ENCODE results near the gene TTC34.
"Not testable (repeated sequence)": the region's sequence is repeated elsewhere in the genome, so short reads cannot be mapped to it uniquely, and the experiment has no call there.

TTC34 gene

GRCh38 chr1:2796890-2797740 is 4.4 kb downstream of the TTC34 start:
- no peak for DNase-seq

GRCh38 chr1:2795926-2796325 is 5.6 kb downstream of the TTC34 start:
- no peak for DNase-seq

GRCh38 chr1:2791027-2791760 is 10.3 kb downstream of the TTC34 start:
- no peak for DNase-seq

GRCh38 chr1:2789986-2790581 is 11.4 kb downstream of the TTC34 start:
- no peak for DNase-seq

- no peak for DNase-seq
These were observed 12.1 kb downstream of the TTC34 start for GRCh38 chr1:2789164-2789985.

GRCh38 chr1:2788506-2789163 is 12.9 kb downstream of the TTC34 start:
- DNase-seq = no peak

GRCh38 chr1:2787163-2787911 is 14.2 kb downstream of the TTC34 start:
- DNase-seq = no peak

- peak; percentile 46 to 77 (median 72) for DNase-seq
These were observed 14.9 kb downstream of the TTC34 start for GRCh38 chr1:2786329-2787162.

GRCh38 chr1:2785631-2786328 is 15.7 kb downstream of the TTC34 start:
- DNase-seq = no peak

GRCh38 chr1:2784854-2785630 is 16.5 kb downstream of the TTC34 start:
- DNase-seq = no peak

GRCh38 chr1:2783435-2784397 is 17.8 kb downstream of the TTC34 start:
- no peak for DNase-seq

GRCh38 chr1:2783069-2783434 is 18.4 kb downstream of the TTC34 start:
- no peak for DNase-seq

GRCh38 chr1:2781627-2782026 is 19.9 kb downstream of the TTC34 start:
- DNase-seq = no peak

- DNase-seq = no peak
These were observed 23.3 kb downstream of the TTC34 start for GRCh38 chr1:2778220-2778592.

- no peak for DNase-seq
These were observed 23.9 kb downstream of the TTC34 start for GRCh38 chr1:2777424-2778219.

- not testable (repeated sequence) for DNase-seq
These were observed 26.2 kb downstream of the TTC34 start for GRCh38 chr1:2775333-2775732.

GRCh38 chr1:2768052-2768451 is 33.4 kb downstream of the TTC34 start:
- DNase-seq = not testable (repeated sequence)

Measured in activated naive CD4-positive, alpha-beta T cell (primary cell).